Neural progenitor cell (in vitro differentiated cells): ENCODE results near the gene CBLN4. TPM values are rescaled to one million over a fixed set of nuclear protein-coding genes. Genes with fewer than 3 reads are reported as not detected.

Experiments used
- DNase-seq: peaks from one replicate; pipeline ENCODE4 v3.0.0-alpha.2; 2016; ENCODE audit warnings: low spot score
- H2AFZ ChIP-seq: fragments of 200-600 bp; sonication (generic); replicated peaks from 2 replicates; pipeline ENCODE4 v1.6.1; 2016; ENCODE audit warnings: antibody characterized with exemption
- H3F3A ChIP-seq: fragments of 200-600 bp; sonication (generic); 2 replicates; pipeline ENCODE4 v1.6.1; 2016; ENCODE audit warnings: antibody characterized with exemption, low read depth
- H3K27ac ChIP-seq: fragments of 200-600 bp; sonication (generic); 2 replicates; pipeline ENCODE4 v1.5.1; 2016; ENCODE audit warnings: mild to moderate bottlenecking
- H3K27me3 ChIP-seq: fragments of 200-600 bp; sonication (generic); 2 replicates; pipeline ENCODE4 v1.6.1; 2016; ENCODE audit warnings: mild to moderate bottlenecking, moderate library complexity
- H3K36me3 ChIP-seq: fragments of 200-600 bp; sonication (generic); 2 replicates; pipeline ENCODE4 v1.5.1; 2016
- H3K4me1 ChIP-seq: fragments of 200-600 bp; sonication (generic); 2 replicates; pipeline ENCODE4 v1.6.1; 2016; ENCODE audit warnings: mixed run types
- H3K4me2 ChIP-seq: fragments of 200-600 bp; sonication (generic); 2 replicates; pipeline ENCODE4 v1.6.1; 2016
- H3K4me3 ChIP-seq: fragments of 200-600 bp; sonication (generic); 2 replicates; pipeline ENCODE4 v1.5.1; 2016
- H3K79me2 ChIP-seq: fragments of 200-600 bp; sonication (generic); 2 replicates; pipeline ENCODE4 v1.6.1; 2016; ENCODE audit warnings: low read depth
- H3K9ac ChIP-seq: fragments of 200-600 bp; sonication (generic); 2 replicates; pipeline ENCODE4 v1.6.1; 2016
- H3K9me3 ChIP-seq: fragments of 200-600 bp; sonication (generic); 2 replicates; pipeline ENCODE4 v1.5.1; 2016; ENCODE audit warnings: low read depth
- H4K20me1 ChIP-seq: fragments of 200-600 bp; sonication (generic); 2 replicates; pipeline ENCODE4 v1.6.1; 2016; ENCODE audit warnings: low read depth
- H3K27ac Mint-ChIP-seq: 3 replicates; pipeline ENCODE4 v1.8.0; 2021; ENCODE audit warnings: mixed read lengths
- H3K27me3 Mint-ChIP-seq: 2 replicates; pipeline ENCODE4 v1.8.0; 2022; ENCODE audit warnings: low read depth, mild to moderate bottlenecking, inconsistent platforms, moderate library complexity, mixed read lengths; ENCODE audit not compliant: insufficient read depth
- H3K36me3 Mint-ChIP-seq: 3 replicates; pipeline ENCODE4 v1.8.0; 2021; ENCODE audit warnings: mixed read lengths
- H3K4me1 Mint-ChIP-seq: 3 replicates; pipeline ENCODE4 v1.8.0; 2021; ENCODE audit warnings: mixed read lengths
- H3K4me3 Mint-ChIP-seq: 3 replicates; pipeline ENCODE4 v1.8.0; 2021; ENCODE audit warnings: mild to moderate bottlenecking, moderate library complexity, mixed read lengths
- H3K9me3 Mint-ChIP-seq: 3 replicates; pipeline ENCODE4 v1.8.0; 2020; ENCODE audit warnings: mixed read lengths
- CTCF ChIP-seq: fragments of 200-600 bp; sonication (generic); IDR thresholded peaks from 2 replicates; pipeline ENCODE4 v1.5.1; 2017; ENCODE audit warnings: antibody characterized with exemption, mild to moderate bottlenecking
- EZH2 ChIP-seq: fragments of 200-600 bp; sonication (generic); IDR thresholded peaks from 2 replicates; pipeline ENCODE4 v1.6.1; 2017; ENCODE audit warnings: antibody characterized with exemption, mild to moderate bottlenecking, moderate library complexity
- EZH2phosphoT487 ChIP-seq: fragments of 200-600 bp; sonication (generic); IDR thresholded peaks from 2 replicates; pipeline ENCODE4 v1.6.1; 2017; ENCODE audit warnings: antibody characterized with exemption
- total RNA-seq: library from RNA; depleted of rRNA; stranded (reverse); fragments of >200 nt; gene quantifications from 2 replicates; pipeline ENCODE4 v1.2.3, GENCODE V29; 2015; ENCODE audit warnings: low replicate concordance

The CBLN4 gene
- total RNA-seq, 1 donor from 2014 or later = not detected

GRCh38 chr20:56002908-56003800, 2.2 kb downstream of the CBLN4 start:
- Mint-ChIP-seq H3K36me3 (no peaks in the 10 kb centered on the region), H3K27ac (no peak overlapping the region), H3K4me3 (no peak overlapping the region), H3K27me3 (peaks cover 21% of the 10 kb centered on the region), H3K9me3 (peaks cover 11% of the 10 kb centered on the region), H3K4me1 (no peaks in the 10 kb centered on the region)
- no peaks in the 10 kb centered on the region for H3F3A ChIP-seq
- peaks cover 3% of the 10 kb centered on the region for H3K9me3 ChIP-seq
- no peak overlapping the region for H3K9ac ChIP-seq
- H3K27me3 ChIP-seq = peaks cover 71% of the 10 kb centered on the region
- H3K79me2 ChIP-seq = no peaks in the 10 kb centered on the region
- H3K4me1 ChIP-seq = no peaks in the 10 kb centered on the region
- H2AFZ ChIP-seq = no peak overlapping the region
- no peak overlapping the region for H3K27ac ChIP-seq
- TF ChIP-seq EZH2 (no peak), CTCF (no peak), EZH2phosphoT487 (no peak)
- DNase-seq = no peak
- H3K4me2 ChIP-seq = no peak overlapping the region
- no peaks in the 10 kb centered on the region for H4K20me1 ChIP-seq
- no peaks in the 10 kb centered on the region for H3K36me3 ChIP-seq
- no peak overlapping the region for H3K4me3 ChIP-seq

GRCh38 chr20:56001890-56002289, 3.4 kb downstream of the CBLN4 start:
- Histone ChIP-seq H3K36me3 (no peaks in the 10 kb centered on the region), H3K9ac (no peak overlapping the region), H3K9me3 (peaks cover 12% of the 10 kb centered on the region), H3K4me3 (no peak overlapping the region), H4K20me1 (no peaks in the 10 kb centered on the region), H3K27ac (no peak overlapping the region), H3K4me2 (no peak overlapping the region), H3K79me2 (no peaks in the 10 kb centered on the region), H3F3A (no peaks in the 10 kb centered on the region), H3K4me1 (no peaks in the 10 kb centered on the region), H2AFZ (no peak overlapping the region), H3K27me3 (peaks cover 61% of the 10 kb centered on the region)
- no peak overlapping the region for H3K4me3 Mint-ChIP-seq
- H3K27me3 Mint-ChIP-seq = peaks cover 15% of the 10 kb centered on the region
- H3K9me3 Mint-ChIP-seq = peaks cover 9% of the 10 kb centered on the region
- no peaks in the 10 kb centered on the region for H3K36me3 Mint-ChIP-seq
- no peak overlapping the region for H3K27ac Mint-ChIP-seq
- no peak for DNase-seq
- no peaks in the 10 kb centered on the region for H3K4me1 Mint-ChIP-seq
- no peak for TF ChIP-seq EZH2
- TF ChIP-seq CTCF = no peak
- TF ChIP-seq EZH2phosphoT487 = no peak

GRCh38 chr20:56001106-56001785, 4.1 kb downstream of the CBLN4 start:
- Mint-ChIP-seq H3K4me1 (no peaks in the 10 kb centered on the region), H3K27ac (no peak overlapping the region), H3K27me3 (peaks cover 15% of the 10 kb centered on the region), H3K36me3 (no peaks in the 10 kb centered on the region), H3K9me3 (peaks cover 9% of the 10 kb centered on the region), H3K4me3 (no peak overlapping the region)
- TF ChIP-seq CTCF (no peak), EZH2 (no peak), EZH2phosphoT487 (no peak)
- Histone ChIP-seq H3F3A (no peaks in the 10 kb centered on the region), H3K4me1 (no peaks in the 10 kb centered on the region), H2AFZ (no peak overlapping the region), H3K27ac (no peak overlapping the region), H3K36me3 (no peaks in the 10 kb centered on the region), H3K4me3 (no peak overlapping the region), H3K9me3 (peaks cover 16% of the 10 kb centered on the region), H3K27me3 (peaks cover 54% of the 10 kb centered on the region), H4K20me1 (no peaks in the 10 kb centered on the region), H3K4me2 (no peak overlapping the region), H3K79me2 (no peaks in the 10 kb centered on the region), H3K9ac (no peak overlapping the region)
- DNase-seq = no peak
